HEK293 (cell line): ENCODE results near the gene STK26.

Experiments
- CTCF ChIA-PET: fragments of 350-600 bp; formaldehyde crosslinking; extraction: SDS; loops from one replicate; lab custom pipeline; 2021; ENCODE audit warnings: antibody characterized with exemption; lab: Yijun Ruan, JAX
- POLR2A ChIA-PET: fragments of 300-600 bp; formaldehyde crosslinking; extraction: SDS; loops from one replicate; lab custom pipeline; 2020; ENCODE audit warnings: antibody characterized with exemption, inconsistent platforms; lab: Yijun Ruan, JAX
- H3K27ac ChIP-seq: fragments of 200-500 bp; sonication (Bioruptor generic); 2 replicates; pipeline ENCODE4 v1.5.1; 2014; ENCODE audit warnings: low read depth, low read length, control low read depth, inconsistent platforms; ENCODE audit errors: extremely low read depth
- H3K36me3 ChIP-seq, 2 experiments: fragments of 200-500 bp in 1 of 2; sonication (Bioruptor generic) in 1 of 2; 1 replicate in 1 of 2; 2 replicates in 1 of 2; pipeline ENCODE4 v1.5.1; 2014 to 2017; ENCODE audit warnings: inconsistent platforms in 2 of 2, low read length in 2 of 2; ENCODE audit not compliant: control insufficient read depth in 2 of 2, insufficient read depth in 1 of 2
- H3K4me1 ChIP-seq: fragments of 200-500 bp; sonication (Bioruptor generic); 2 replicates; pipeline ENCODE4 v1.5.1; 2014; ENCODE audit warnings: mild to moderate bottlenecking, low read length, inconsistent platforms; ENCODE audit not compliant: control insufficient read depth, insufficient read depth
- H3K4me3 ChIP-seq: 2 replicates; pipeline ENCODE4 v1.5.1; 2011; ENCODE audit warnings: low read depth, mild to moderate bottlenecking, control low read depth, low read length, moderate library complexity
- H3K9me3 ChIP-seq: fragments of 200-500 bp; sonication (Bioruptor generic); 2 replicates; pipeline ENCODE4 v1.5.1; 2014; ENCODE audit warnings: low read depth, low read length, inconsistent platforms; ENCODE audit not compliant: control insufficient read depth, insufficient read depth
- AEBP2 ChIP-seq: fragments of 450-650 bp; formaldehyde crosslinking; IDR thresholded peaks from 2 replicates; pipeline ENCODE4 v1.5.1; 2016; ENCODE audit warnings: missing biosample characterization, missing genetic modification characterization, borderline replicate concordance
- CTCF ChIP-seq: fragments of 450-650 bp; formaldehyde crosslinking; IDR thresholded peaks from 2 replicates; pipeline ENCODE4 v1.5.1; 2016; ENCODE audit warnings: missing biosample characterization, missing genetic modification characterization
- GLI4 ChIP-seq: fragments of 450-650 bp; formaldehyde crosslinking; IDR thresholded peaks from 2 replicates; pipeline ENCODE4 v1.5.1; 2016; ENCODE audit warnings: missing biosample characterization, missing genetic modification characterization
- MZF1 ChIP-seq: fragments of 450-650 bp; formaldehyde crosslinking; IDR thresholded peaks from 2 replicates; pipeline ENCODE4 v1.5.1; 2017; ENCODE audit warnings: missing biosample characterization, missing genetic modification characterization, borderline replicate concordance
- OSR2 ChIP-seq: fragments of 450-650 bp; formaldehyde crosslinking; IDR thresholded peaks from 2 replicates; pipeline ENCODE4 v1.5.1; 2016; ENCODE audit warnings: missing biosample characterization, missing genetic modification characterization
- PRDM6 ChIP-seq: fragments of 450-650 bp; formaldehyde crosslinking; IDR thresholded peaks from 2 replicates; pipeline ENCODE4 v1.5.1; 2017; ENCODE audit warnings: missing biosample characterization, missing genetic modification characterization
- ZNF10 ChIP-seq: fragments of 450-650 bp; formaldehyde crosslinking; IDR thresholded peaks from 2 replicates; pipeline ENCODE4 v1.5.1; 2017; ENCODE audit warnings: missing biosample characterization, missing genetic modification characterization
- ZNF146 ChIP-seq: fragments of 450-650 bp; formaldehyde crosslinking; IDR thresholded peaks from 2 replicates; pipeline ENCODE4 v1.5.1; 2016; ENCODE audit warnings: missing biosample characterization, missing genetic modification characterization
- ZNF155 ChIP-seq: fragments of 450-650 bp; formaldehyde crosslinking; IDR thresholded peaks from 2 replicates; pipeline ENCODE4 v1.5.1; 2016; ENCODE audit warnings: missing biosample characterization, missing genetic modification characterization
- ZNF239 ChIP-seq: fragments of 450-650 bp; formaldehyde crosslinking; IDR thresholded peaks from 2 replicates; pipeline ENCODE4 v1.5.1; 2016; ENCODE audit warnings: missing biosample characterization, missing genetic modification characterization
- ZNF266 ChIP-seq: fragments of 450-650 bp; formaldehyde crosslinking; IDR thresholded peaks from 2 replicates; pipeline ENCODE4 v1.5.1; 2016; ENCODE audit warnings: missing biosample characterization, missing genetic modification characterization, low read depth
- ZNF274 ChIP-seq, 2 experiments: fragments of 200-500 bp in 1 of 2; fragments of 450-650 bp in 1 of 2; sonication (Bioruptor generic) in 1 of 2; formaldehyde crosslinking in 1 of 2; IDR thresholded peaks; 2 replicates each; pipeline versions ENCODE4 v1.5.1 to v1.6.1; 2014 to 2016; ENCODE audit warnings: borderline replicate concordance in 1 of 2, inconsistent platforms in 1 of 2, low read length in 1 of 2, missing biosample characterization in 1 of 2, missing genetic modification characterization in 1 of 2
- ZNF280C ChIP-seq: fragments of 450-650 bp; formaldehyde crosslinking; IDR thresholded peaks from 2 replicates; pipeline ENCODE4 v1.5.1; 2016; ENCODE audit warnings: missing biosample characterization, missing genetic modification characterization
- ZNF335 ChIP-seq: fragments of 450-650 bp; formaldehyde crosslinking; conservative IDR thresholded peaks from 2 replicates; pipeline ENCODE4 v1.5.1; 2016; ENCODE audit warnings: missing biosample characterization, missing genetic modification characterization
- ZNF416 ChIP-seq: fragments of 450-650 bp; formaldehyde crosslinking; IDR thresholded peaks from 2 replicates; pipeline ENCODE4 v1.5.1; 2016; ENCODE audit warnings: missing biosample characterization, missing genetic modification characterization
- ZNF549 ChIP-seq: fragments of 450-650 bp; IDR thresholded peaks from 2 replicates; pipeline ENCODE4 v1.5.1; 2018; ENCODE audit warnings: missing biosample characterization, missing genetic modification characterization, mild to moderate bottlenecking, inconsistent platforms, moderate library complexity
- ZNF580 ChIP-seq: fragments of 450-650 bp; formaldehyde crosslinking; IDR thresholded peaks from 2 replicates; pipeline ENCODE4 v1.5.1; 2016; ENCODE audit warnings: missing biosample characterization, missing genetic modification characterization
- ZNF645 ChIP-seq: fragments of 450-650 bp; formaldehyde crosslinking; IDR thresholded peaks from 2 replicates; pipeline ENCODE4; 2016; ENCODE audit warnings: missing biosample characterization, missing genetic modification characterization
- ZSCAN16 ChIP-seq: fragments of 450-650 bp; formaldehyde crosslinking; IDR thresholded peaks from 2 replicates; pipeline ENCODE4 v1.5.1; 2016; ENCODE audit warnings: missing biosample characterization, missing genetic modification characterization

STK26 gene

GRCh38 chrX:132031867-132032266, 8.8 kb downstream of the STK26 start:
- ChIA-PET POLR2A (interaction anchor here (0.9 to 1.5 kb wide), 2 partner anchors 8 to 9 kb away, joined by 3 read pairs; no protein-coding TSS in a partner anchor), CTCF (no interaction called here)
- no peak overlapping the region for H3K4me3 ChIP-seq
- no peaks in the 10 kb centered on the region for H3K36me3 ChIP-seq
- TF ChIP-seq ZNF146 (tag by site-specific recombination) (no peak), ZNF266 (no peak), ZNF416 (no peak), MZF1 (tag by site-specific recombination) (peak; percentile 61), ZNF280C (no peak)
- peaks cover 28% of the 10 kb centered on the region for H3K4me1 ChIP-seq
- H3K9me3 ChIP-seq = no peaks in the 10 kb centered on the region
- no peak overlapping the region for H3K27ac ChIP-seq

- POLR2A ChIA-PET = no interaction called here
- peaks cover 28% of the 10 kb centered on the region for H3K4me1 ChIP-seq
- H3K9me3 ChIP-seq = no peaks in the 10 kb centered on the region
- 0 out of 2 replicates have a peak overlapping the region, but pooled peaks have one; percentile 44 for H3K27ac ChIP-seq
- no peak overlapping the region for H3K4me3 ChIP-seq
- no peak for TF ChIP-seq ZNF274 (IDR thresholded peaks at IDR 0.05; ENCODE audit: low read length)
- TF ChIP-seq ZNF274 (tag by site-specific recombination; IDR thresholded peaks at IDR 0.05; ENCODE audit: borderline replicate concordance) = no peak
- TF ChIP-seq OSR2 (tag by site-specific recombination) = 0 out of 2 replicates have a peak, but pooled peaks have one; percentile 6
- no peak for TF ChIP-seq ZSCAN16 (tag by site-specific recombination)
- peak; percentile 30; the same call in 1 of the 2 replicates for TF ChIP-seq PRDM6 (tag by site-specific recombination)
- TF ChIP-seq, all 188 proteins: peak for 2
- H3K36me3 ChIP-seq = no peaks in the 10 kb centered on the region
- CTCF ChIA-PET = no interaction called here
Measured at GRCh38 chrX:132033166-132033565, 10.1 kb downstream of the STK26 start.

GRCh38 chrX:132034648-132035047, 11.5 kb downstream of the STK26 start:
- Histone ChIP-seq H3K9me3 (no peaks in the 10 kb centered on the region), H3K36me3 (no peaks in the 10 kb centered on the region), H3K4me3 (no peak overlapping the region), H3K27ac (no peak overlapping the region), H3K4me1 (peaks cover 33% of the 10 kb centered on the region)
- POLR2A ChIA-PET = no interaction called here
- CTCF ChIA-PET = interaction anchor here (0.6 kb wide), 1 partner anchor 1898 kb away, joined by 4 read pairs; no protein-coding TSS in a partner anchor
- no peak for TF ChIP-seq ZNF155
- no peak for TF ChIP-seq AEBP2 (tag by site-specific recombination)
- TF ChIP-seq ZNF239 (tag by site-specific recombination) = no peak
- TF ChIP-seq GLI4 (tag by site-specific recombination) = no peak
- TF ChIP-seq ZNF645 (tag by site-specific recombination) = no peak
- TF ChIP-seq ZNF549 = no peak
- no peak for TF ChIP-seq ZNF335 (tag by site-specific recombination)
- TF ChIP-seq ZNF580 (tag by site-specific recombination) = no peak
- TF ChIP-seq ZNF10 (tag by site-specific recombination) = no peak
- no peak for TF ChIP-seq CTCF (tag by site-specific recombination)
